GM21447 (cell line): ENCODE data around the gene STARD7.
A peak's percentile ranks its signal among the peaks of the same experiment; 100 is the strongest.
"Not testable (repeated sequence)": the region's sequence is repeated elsewhere in the genome, so short reads cannot be mapped to it uniquely, and the experiment has no call there.

Source experiments
- ATAC-seq: cut with Tn5 transposase; IDR thresholded peaks from one replicate; pipeline ENCODE4 v1.9.1; 2021; ENCODE audit not compliant: unreplicated experiment

STARD7 gene

GRCh38 chr2:96150007-96150640 lies 58.5 kb downstream of the STARD7 start:
- no peak for ATAC-seq

- peak; percentile 44 for ATAC-seq
Observed at GRCh38 chr2:96148410-96149217, 60.0 kb downstream of the STARD7 start.

GRCh38 chr2:96147593-96148201 lies 60.9 kb downstream of the STARD7 start:
- no peak for ATAC-seq

GRCh38 chr2:96146881-96147592 lies 61.6 kb downstream of the STARD7 start:
- no peak for ATAC-seq

GRCh38 chr2:96146153-96146880 lies 62.3 kb downstream of the STARD7 start:
- ATAC-seq, result peak; percentile 24

- ATAC-seq, result no peak
Observed at GRCh38 chr2:96145848-96146152, 62.8 kb downstream of the STARD7 start.

GRCh38 chr2:96145036-96145847 lies 63.4 kb downstream of the STARD7 start, which contains the start of gene DUSP2:
Gene DUSP2 (minus strand): TSS chr2:96145440. CDS start chr2:96145354, 86 bp downstream.
- ATAC-seq, result peak; percentile 36

- ATAC-seq, result no peak
Observed at GRCh38 chr2:96144481-96145035, 64.1 kb downstream of the STARD7 start.

- ATAC-seq, result no peak
Observed at GRCh38 chr2:96143848-96144480, 64.7 kb downstream of the STARD7 start.

GRCh38 chr2:96143231-96143847 lies 65.3 kb downstream of the STARD7 start:
- no peak for ATAC-seq

GRCh38 chr2:96142217-96143113 lies 66.2 kb downstream of the STARD7 start:
- no peak for ATAC-seq

GRCh38 chr2:96141624-96141967 lies 67.0 kb downstream of the STARD7 start:
- not testable (repeated sequence) for ATAC-seq

GRCh38 chr2:96140941-96141623 lies 67.5 kb downstream of the STARD7 start:
- ATAC-seq, result no peak

GRCh38 chr2:96139181-96139758 lies 69.4 kb downstream of the STARD7 start:
- ATAC-seq, result no peak

- peak; percentile 37 for ATAC-seq
Observed at GRCh38 chr2:96138179-96139145, 70.2 kb downstream of the STARD7 start, which contains the start of gene ASTL. Gene ASTL (minus strand): TSS chr2:96138502. CDS start chr2:96138436, 66 bp downstream.
